Germinal center (tissue), 1 donor: ENCODE results near the gene TTPAL.
A peak's percentile ranks its signal among the peaks of the same experiment; 100 is the strongest.

Experiments used
- DNase-seq: peaks from one replicate; pipeline ENCODE4 v3.0.0; 2012; ENCODE audit warnings: mixed read lengths, low spot score

Gene TTPAL

GRCh38 chr20:44475694-44476560, at the start of gene TTPAL:
Gene TTPAL (plus strand): TSS chr20:44475874. CDS start chr20:44480000, 4,126 bp downstream.
- DNase-seq: peak; percentile 95

- DNase-seq: no peak
Measured at GRCh38 chr20:44425923-44426322, 49.8 kb upstream of the TTPAL start.

- no peak for DNase-seq
Measured at GRCh38 chr20:44426879-44427790, 48.5 kb upstream of the TTPAL start.

GRCh38 chr20:44427804-44428173, 47.9 kb upstream of the TTPAL start:
- no peak for DNase-seq

GRCh38 chr20:44428174-44429016, 47.3 kb upstream of the TTPAL start:
- no peak for DNase-seq

GRCh38 chr20:44429017-44429339, 46.7 kb upstream of the TTPAL start:
- DNase-seq: no peak

- DNase-seq: no peak
Measured at GRCh38 chr20:44429419-44430269, 46.0 kb upstream of the TTPAL start.

GRCh38 chr20:44430270-44431065, 45.2 kb upstream of the TTPAL start:
- DNase-seq: no peak

- no peak for DNase-seq
Measured at GRCh38 chr20:44431118-44431501, 44.6 kb upstream of the TTPAL start.

- DNase-seq: no peak
Measured at GRCh38 chr20:44431502-44432234, 44.0 kb upstream of the TTPAL start.

- DNase-seq: no peak
Measured at GRCh38 chr20:44432618-44433577, 42.8 kb upstream of the TTPAL start.

- DNase-seq: no peak
Measured at GRCh38 chr20:44433751-44434538, 41.7 kb upstream of the TTPAL start.

- no peak for DNase-seq
Measured at GRCh38 chr20:44435630-44436335, 39.9 kb upstream of the TTPAL start.

GRCh38 chr20:44436393-44436792, 39.3 kb upstream of the TTPAL start:
- DNase-seq: no peak

GRCh38 chr20:44437497-44437896, 38.2 kb upstream of the TTPAL start:
- DNase-seq: no peak

GRCh38 chr20:44438782-44439181, 36.9 kb upstream of the TTPAL start:
- DNase-seq: no peak

- DNase-seq: no peak
Measured at GRCh38 chr20:44439318-44439717, 36.4 kb upstream of the TTPAL start.
